HEK293 (cell line): Measurements from ENCODE around the gene RPL3.

ENCODE experiments used
- ZBTB20 ChIP-seq: fragments of 450-650 bp; formaldehyde crosslinking; IDR thresholded peaks from 2 replicates; pipeline ENCODE4 v1.5.1; 2016; ENCODE audit warnings: missing biosample characterization, missing genetic modification characterization
- ZNF169 ChIP-seq: fragments of 450-650 bp; formaldehyde crosslinking; IDR thresholded peaks from 2 replicates; pipeline ENCODE4 v1.5.1; 2016; ENCODE audit warnings: missing biosample characterization, missing genetic modification characterization
- ZNF391 ChIP-seq: fragments of 450-650 bp; formaldehyde crosslinking; IDR thresholded peaks from 2 replicates; pipeline ENCODE4 v1.5.1; 2016; ENCODE audit warnings: low read depth, missing biosample characterization, missing genetic modification characterization, borderline replicate concordance
- ZNF394 ChIP-seq: fragments of 450-650 bp; formaldehyde crosslinking; IDR thresholded peaks from 2 replicates; pipeline ENCODE4 v1.5.1; 2016; ENCODE audit warnings: missing biosample characterization, missing genetic modification characterization, mild to moderate bottlenecking, moderate library complexity, borderline replicate concordance
- ZNF561 ChIP-seq: fragments of 450-650 bp; IDR thresholded peaks from 2 replicates; pipeline ENCODE4 v1.5.1; 2018; ENCODE audit warnings: missing biosample characterization, missing genetic modification characterization, borderline replicate concordance
- ZNF658 ChIP-seq: fragments of 450-650 bp; formaldehyde crosslinking; IDR thresholded peaks from 2 replicates; pipeline ENCODE4; 2016; ENCODE audit warnings: missing biosample characterization, missing genetic modification characterization
- TF ChIP-seq, protein P1 (sequence below): fragments of 450-650 bp; formaldehyde crosslinking; IDR thresholded peaks from 2 replicates; pipeline ENCODE4 v1.5.1; 2016; ENCODE audit warnings: missing biosample characterization, missing genetic modification characterization

DNA sequence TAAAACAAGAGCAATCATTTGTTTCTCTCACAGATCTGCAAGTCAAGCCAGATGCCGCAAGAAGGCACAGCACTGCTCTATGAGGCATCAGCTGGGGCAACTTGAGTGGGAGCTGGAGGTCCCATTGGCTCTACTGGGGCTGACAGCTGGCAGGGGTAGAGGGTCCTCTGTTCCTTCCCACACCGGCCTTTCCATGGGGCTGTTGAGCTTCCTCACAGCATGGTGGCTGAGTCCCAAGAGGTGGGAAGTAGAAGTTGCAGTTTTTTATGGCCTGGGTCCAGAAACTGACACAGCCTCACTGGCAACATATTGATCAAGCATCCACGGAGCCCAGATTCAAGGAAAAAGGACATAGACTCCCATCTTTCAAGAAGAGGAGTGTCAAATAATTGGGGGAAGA lies 34.4 kb downstream of the RPL3 start:
- TF ChIP-seq, protein P1, sequence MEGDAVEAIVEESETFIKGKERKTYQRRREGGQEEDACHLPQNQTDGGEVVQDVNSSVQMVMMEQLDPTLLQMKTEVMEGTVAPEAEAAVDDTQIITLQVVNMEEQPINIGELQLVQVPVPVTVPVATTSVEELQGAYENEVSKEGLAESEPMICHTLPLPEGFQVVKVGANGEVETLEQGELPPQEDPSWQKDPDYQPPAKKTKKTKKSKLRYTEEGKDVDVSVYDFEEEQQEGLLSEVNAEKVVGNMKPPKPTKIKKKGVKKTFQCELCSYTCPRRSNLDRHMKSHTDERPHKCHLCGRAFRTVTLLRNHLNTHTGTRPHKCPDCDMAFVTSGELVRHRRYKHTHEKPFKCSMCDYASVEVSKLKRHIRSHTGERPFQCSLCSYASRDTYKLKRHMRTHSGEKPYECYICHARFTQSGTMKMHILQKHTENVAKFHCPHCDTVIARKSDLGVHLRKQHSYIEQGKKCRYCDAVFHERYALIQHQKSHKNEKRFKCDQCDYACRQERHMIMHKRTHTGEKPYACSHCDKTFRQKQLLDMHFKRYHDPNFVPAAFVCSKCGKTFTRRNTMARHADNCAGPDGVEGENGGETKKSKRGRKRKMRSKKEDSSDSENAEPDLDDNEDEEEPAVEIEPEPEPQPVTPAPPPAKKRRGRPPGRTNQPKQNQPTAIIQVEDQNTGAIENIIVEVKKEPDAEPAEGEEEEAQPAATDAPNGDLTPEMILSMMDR (tag by site-specific recombination), result no peak
- TF ChIP-seq ZNF394 (tag by site-specific recombination) (no peak), ZNF658 (no peak), ZNF561 (no peak), ZBTB20 (tag by site-specific recombination) (no peak), ZNF169 (tag by site-specific recombination) (no peak), ZNF391 (tag by site-specific recombination) (no peak)
